Measurements from ENCODE around the gene CACFD1.

The CACFD1 gene

GRCh38 chr9:133443248-133443647 is 16.5 kb upstream of the CACFD1 start:
- Histone ChIP-seq H3K27me3 (ENCODE audit: control insufficient read depth, low read length) (peaks cover 5% of the 10 kb centered on the region; the same call in 1 of the 2 replicates), H3F3A (ENCODE audit: control insufficient read depth, insufficient read depth) (no peaks in the 10 kb centered on the region), H3K9me2 (replicated peaks; ENCODE audit: control insufficient read depth, low read length) (no peaks in the 10 kb centered on the region), H4K20me1 (ENCODE audit: control insufficient read depth, insufficient read depth, low read depth, low read length) (no peaks in the 10 kb centered on the region), H3K27ac (ENCODE audit: low read depth, low read length) (no peak overlapping the region), H3K9me3 (ENCODE audit: control insufficient read depth, insufficient read depth, low read length) (no peaks in the 10 kb centered on the region), H3K79me2 (ENCODE audit: control insufficient read depth, low read length) (no peaks in the 10 kb centered on the region), H3K4me1 (ENCODE audit: control insufficient read depth, low read length) (peaks cover 15% of the 10 kb centered on the region), H3K4me3 (ENCODE audit: low read length) (no peak overlapping the region), H3K36me3 (ENCODE audit: control insufficient read depth, low read length) (no peaks in the 10 kb centered on the region), H3K4me2 (ENCODE audit: low read length) (no peak overlapping the region)
- no peak for TF ChIP-seq EZH2phosphoT487 (IDR thresholded peaks at IDR 0.05; ENCODE audit: borderline replicate concordance, low read length)
- TF ChIP-seq, protein P1, sequence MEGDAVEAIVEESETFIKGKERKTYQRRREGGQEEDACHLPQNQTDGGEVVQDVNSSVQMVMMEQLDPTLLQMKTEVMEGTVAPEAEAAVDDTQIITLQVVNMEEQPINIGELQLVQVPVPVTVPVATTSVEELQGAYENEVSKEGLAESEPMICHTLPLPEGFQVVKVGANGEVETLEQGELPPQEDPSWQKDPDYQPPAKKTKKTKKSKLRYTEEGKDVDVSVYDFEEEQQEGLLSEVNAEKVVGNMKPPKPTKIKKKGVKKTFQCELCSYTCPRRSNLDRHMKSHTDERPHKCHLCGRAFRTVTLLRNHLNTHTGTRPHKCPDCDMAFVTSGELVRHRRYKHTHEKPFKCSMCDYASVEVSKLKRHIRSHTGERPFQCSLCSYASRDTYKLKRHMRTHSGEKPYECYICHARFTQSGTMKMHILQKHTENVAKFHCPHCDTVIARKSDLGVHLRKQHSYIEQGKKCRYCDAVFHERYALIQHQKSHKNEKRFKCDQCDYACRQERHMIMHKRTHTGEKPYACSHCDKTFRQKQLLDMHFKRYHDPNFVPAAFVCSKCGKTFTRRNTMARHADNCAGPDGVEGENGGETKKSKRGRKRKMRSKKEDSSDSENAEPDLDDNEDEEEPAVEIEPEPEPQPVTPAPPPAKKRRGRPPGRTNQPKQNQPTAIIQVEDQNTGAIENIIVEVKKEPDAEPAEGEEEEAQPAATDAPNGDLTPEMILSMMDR (IDR thresholded peaks at IDR 0.05; ENCODE audit: low read depth, low read length, poor library complexity, severe bottlenecking), result no peak

- Histone ChIP-seq H3K4me1 (ENCODE audit: control insufficient read depth, low read length) (peaks cover 15% of the 10 kb centered on the region), H3K27me3 (ENCODE audit: control insufficient read depth, low read length) (peaks cover 5% of the 10 kb centered on the region; the same call in 1 of the 2 replicates)
These were observed 15.8 kb upstream of the CACFD1 start for GRCh38 chr9:133443982-133444381.

GRCh38 chr9:133445293-133445969 is 14.3 kb upstream of the CACFD1 start:
- no peaks in the 10 kb centered on the region for H3F3A ChIP-seq (ENCODE audit: control insufficient read depth, insufficient read depth)
- no peaks in the 10 kb centered on the region for H4K20me1 ChIP-seq (ENCODE audit: control insufficient read depth, insufficient read depth, low read depth, low read length)
- H3K9me3 ChIP-seq (ENCODE audit: control insufficient read depth, insufficient read depth, low read length), result no peaks in the 10 kb centered on the region
- H3K27me3 ChIP-seq (ENCODE audit: control insufficient read depth, low read length), result 0 out of 2 replicates have a peak, but pooled peaks cover 5% of the 10 kb centered on the region
- no peak overlapping the region for H3K4me3 ChIP-seq (ENCODE audit: low read length)
- H3K4me2 ChIP-seq (ENCODE audit: low read length), result no peak overlapping the region
- H3K36me3 ChIP-seq (ENCODE audit: control insufficient read depth, low read length), result no peaks in the 10 kb centered on the region
- TF ChIP-seq, protein P1 (IDR thresholded peaks at IDR 0.05; ENCODE audit: low read depth, low read length, poor library complexity, severe bottlenecking), result no peak
- TF ChIP-seq EZH2phosphoT487 (IDR thresholded peaks at IDR 0.05; ENCODE audit: borderline replicate concordance, low read length), result no peak
- no peaks in the 10 kb centered on the region for H3K9me2 ChIP-seq (replicated peaks; ENCODE audit: control insufficient read depth, low read length)
- H3K27ac ChIP-seq (ENCODE audit: low read depth, low read length), result no peak overlapping the region
- H3K79me2 ChIP-seq (ENCODE audit: control insufficient read depth, low read length), result no peaks in the 10 kb centered on the region
- H3K4me1 ChIP-seq (ENCODE audit: control insufficient read depth, low read length), result peaks cover 15% of the 10 kb centered on the region

More at GRCh38 chr9:133443982-133444381, 15.8 kb upstream of the CACFD1 start:
- no peaks in the 10 kb centered on the region for H3K9me2 ChIP-seq (replicated peaks; ENCODE audit: control insufficient read depth, low read length)
- H3K36me3 ChIP-seq (ENCODE audit: control insufficient read depth, low read length), result no peaks in the 10 kb centered on the region
- H3K9me3 ChIP-seq (ENCODE audit: control insufficient read depth, insufficient read depth, low read length), result no peaks in the 10 kb centered on the region
- no peaks in the 10 kb centered on the region for H3F3A ChIP-seq (ENCODE audit: control insufficient read depth, insufficient read depth)
- H3K27ac ChIP-seq (ENCODE audit: low read depth, low read length), result no peak overlapping the region
- TF ChIP-seq, protein P1 (IDR thresholded peaks at IDR 0.05; ENCODE audit: low read depth, low read length, poor library complexity, severe bottlenecking), result no peak
- TF ChIP-seq EZH2phosphoT487 (IDR thresholded peaks at IDR 0.05; ENCODE audit: borderline replicate concordance, low read length), result no peak
- no peaks in the 10 kb centered on the region for H3K79me2 ChIP-seq (ENCODE audit: control insufficient read depth, low read length)
- no peaks in the 10 kb centered on the region for H4K20me1 ChIP-seq (ENCODE audit: control insufficient read depth, insufficient read depth, low read depth, low read length)
- H3K4me3 ChIP-seq (ENCODE audit: low read length), result no peak overlapping the region
- H3K4me2 ChIP-seq (ENCODE audit: low read length), result no peak overlapping the region

Measured in DOHH2 (cell line).